ENCODE measurements around the gene SRP14.
A peak's percentile ranks its signal among the peaks of the same experiment; 100 is the strongest.
"Not testable (repeated sequence)": the region's sequence is repeated elsewhere in the genome, so short reads cannot be mapped to it uniquely, and the experiment has no call there.

Gene SRP14

GRCh38 chr15:40048926-40049475 lies 10.0 kb upstream of the SRP14 start:
- no peak for DNase-seq

GRCh38 chr15:40048211-40048792 lies 9.3 kb upstream of the SRP14 start:
- DNase-seq = peak in 3 of 5 donors; percentile 15 to 64 (median 32)

GRCh38 chr15:40047415-40048210 lies 8.6 kb upstream of the SRP14 start:
- peak in 3 of 5 donors; percentile 15 to 86 (median 36) for DNase-seq

GRCh38 chr15:40046721-40047414 lies 7.9 kb upstream of the SRP14 start:
- no peak for DNase-seq

GRCh38 chr15:40045572-40046217 lies 6.7 kb upstream of the SRP14 start:
- no peak for DNase-seq

- peak; percentile 61 to 82 (median 71) for DNase-seq
Observed at GRCh38 chr15:40044717-40045571, 6.0 kb upstream of the SRP14 start.

- DNase-seq = no peak
Observed at GRCh38 chr15:40043927-40044716, 5.1 kb upstream of the SRP14 start.

GRCh38 chr15:40042791-40043320 lies 3.9 kb upstream of the SRP14 start:
- DNase-seq = no peak

- DNase-seq = no peak
Observed at GRCh38 chr15:40040770-40041169, 1.8 kb upstream of the SRP14 start.

GRCh38 chr15:40040293-40040635 lies 1.3 kb upstream of the SRP14 start:
- no peak for DNase-seq

GRCh38 chr15:40038275-40038637 lies 725 bp downstream of the SRP14 start:
- DNase-seq = no peak

- no peak for DNase-seq
Observed at GRCh38 chr15:40037721-40038120, 1.3 kb downstream of the SRP14 start.

GRCh38 chr15:40035182-40035581 lies 3.8 kb downstream of the SRP14 start:
- DNase-seq = not testable (repeated sequence)

GRCh38 chr15:40034186-40034946 lies 4.6 kb downstream of the SRP14 start:
- DNase-seq = no peak

GRCh38 chr15:40032125-40032839 lies 6.7 kb downstream of the SRP14 start:
- DNase-seq = no peak

GRCh38 chr15:40031300-40031699 lies 7.7 kb downstream of the SRP14 start:
- no peak for DNase-seq

- DNase-seq = no peak
Observed at GRCh38 chr15:40029979-40030893, 8.7 kb downstream of the SRP14 start.

GRCh38 chr15:40028853-40029252 lies 10.1 kb downstream of the SRP14 start:
- DNase-seq = no peak

Measured in T-helper 1 cell (primary cell).